Activated T-cell treated with anti-CD3 and anti-CD28 coated beads for 24 hours (primary cell): ENCODE data around the gene CHST11.
"Not testable (repeated sequence)": the region's sequence is repeated elsewhere in the genome, so short reads cannot be mapped to it uniquely, and the experiment has no call there.

Experiments
- DNase-seq: peaks from one replicate; pipeline ENCODE4 v3.0.0-alpha.2; 2020; ENCODE audit warnings: low read depth

Gene CHST11

DNA sequence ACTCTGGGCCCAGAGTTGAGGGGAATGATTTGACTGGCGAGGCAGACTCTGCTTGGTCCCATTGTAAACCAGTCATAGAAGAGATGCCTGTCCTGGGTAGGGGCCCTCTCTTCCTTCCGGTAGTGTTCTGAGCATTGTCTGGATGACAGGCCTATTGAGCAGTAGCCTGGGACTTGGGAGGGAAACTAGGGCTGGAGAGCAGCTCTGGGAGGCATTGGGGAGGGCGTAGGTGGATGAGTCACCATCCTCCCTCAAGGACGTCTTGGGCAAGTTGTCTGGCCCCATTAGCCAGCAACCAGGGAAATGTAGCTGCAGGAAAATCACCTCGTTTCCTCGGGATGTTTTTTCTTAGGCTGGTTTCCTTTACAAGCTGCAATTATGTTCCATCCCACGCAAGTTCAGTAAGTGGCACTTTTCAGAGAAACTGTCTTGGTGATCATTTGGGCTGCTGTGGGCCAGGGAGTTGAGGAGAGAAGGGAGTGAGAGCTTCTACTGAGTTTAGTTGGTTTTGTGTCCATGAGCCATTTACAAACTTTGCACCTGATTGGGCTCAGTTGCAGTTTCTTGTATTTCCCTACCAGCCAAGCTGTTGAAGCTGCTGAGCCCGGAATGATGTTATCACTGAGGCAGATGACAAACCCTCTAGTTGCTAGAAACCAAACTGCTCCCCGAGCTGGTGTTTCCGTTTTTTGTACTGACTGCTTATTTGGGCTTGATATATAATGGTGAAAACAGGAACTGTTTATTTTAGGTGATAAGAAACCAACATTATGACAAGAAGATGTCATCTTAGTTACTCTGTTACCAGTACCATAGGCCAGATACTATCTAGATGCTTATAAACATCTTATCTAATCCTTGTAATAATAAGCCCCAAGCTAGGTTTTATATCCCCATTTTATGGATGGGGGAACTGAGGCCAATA, 147.6 kb downstream of the CHST11 start:
- peak; percentile 28 for DNase-seq

- DNase-seq = no peak
Observed at GRCh38 chr12:104604995-104605675, 148.4 kb downstream of the CHST11 start.

- DNase-seq = no peak
Observed at GRCh38 chr12:104605685-104606084, 148.9 kb downstream of the CHST11 start.

GRCh38 chr12:104608998-104609397, 152.2 kb downstream of the CHST11 start:
- no peak for DNase-seq

DNA sequence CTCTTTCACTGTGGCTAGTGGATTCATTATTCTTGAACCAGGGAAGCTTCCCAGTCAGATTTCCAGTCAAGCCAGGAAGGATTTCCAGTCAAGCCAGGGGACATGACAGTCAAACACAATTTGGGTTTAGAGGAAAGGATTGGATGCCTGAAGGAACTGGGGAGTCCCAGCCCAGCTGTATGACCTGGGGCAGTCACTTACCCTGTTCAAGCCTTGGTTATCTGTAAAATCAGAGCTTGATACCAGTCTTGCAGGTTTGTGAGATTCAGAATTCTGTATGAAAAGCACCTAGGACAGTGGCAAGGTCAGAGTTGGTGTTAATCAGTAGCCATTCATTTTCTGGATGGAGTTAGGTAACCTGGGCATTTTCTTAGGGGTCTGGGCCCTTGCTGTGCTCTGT, 152.7 kb downstream of the CHST11 start:
- DNase-seq = no peak

- DNase-seq = no peak
Observed at GRCh38 chr12:104610513-104611235, 153.9 kb downstream of the CHST11 start.

GRCh38 chr12:104611671-104612070, 154.9 kb downstream of the CHST11 start:
- DNase-seq = no peak

DNA sequence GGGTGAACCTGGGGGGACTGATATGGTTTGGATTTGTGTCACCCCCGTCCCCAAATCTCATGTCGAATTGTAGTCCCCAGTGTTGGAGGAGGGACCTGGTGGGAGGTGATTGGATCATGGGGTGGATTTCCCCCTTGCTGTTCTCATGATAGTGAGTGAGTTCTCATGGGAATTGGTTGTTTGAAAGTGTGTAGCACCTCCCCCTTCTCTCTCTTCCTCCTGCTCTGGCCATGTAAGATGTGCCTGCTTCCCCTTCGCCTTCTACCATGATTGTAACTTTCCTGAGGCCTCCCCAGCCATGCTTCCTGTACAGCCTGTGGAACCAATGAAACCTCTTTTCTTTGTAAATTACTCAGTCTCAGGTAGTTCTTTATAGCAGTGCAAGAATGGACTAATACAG, 156.6 kb downstream of the CHST11 start:
- not testable (repeated sequence) for DNase-seq

DNA sequence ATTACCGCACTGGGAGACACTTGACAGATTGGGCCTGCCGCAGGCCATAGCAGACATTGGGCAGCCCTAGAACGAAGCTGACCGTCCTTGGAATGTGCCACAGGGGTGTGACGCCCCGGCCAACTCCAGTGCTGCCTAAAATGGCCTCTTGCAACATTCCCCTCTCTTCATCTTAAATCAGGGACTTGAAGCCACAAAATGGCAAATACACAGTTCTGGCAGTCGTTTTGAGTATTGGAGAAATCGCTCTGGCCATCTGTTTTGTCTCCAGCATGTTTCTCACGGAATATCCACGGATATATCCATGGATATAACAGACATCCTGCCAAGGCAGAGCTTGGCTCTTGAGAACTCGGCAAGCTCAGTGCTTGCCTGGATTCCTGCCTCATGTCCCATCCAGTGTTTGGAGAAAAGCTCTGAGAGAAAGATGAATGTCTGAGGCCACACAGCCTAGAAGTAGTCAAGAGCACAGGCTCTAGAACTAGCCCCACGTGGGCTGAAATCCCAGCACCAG, 158.4 kb downstream of the CHST11 start:
- DNase-seq = no peak

DNA sequence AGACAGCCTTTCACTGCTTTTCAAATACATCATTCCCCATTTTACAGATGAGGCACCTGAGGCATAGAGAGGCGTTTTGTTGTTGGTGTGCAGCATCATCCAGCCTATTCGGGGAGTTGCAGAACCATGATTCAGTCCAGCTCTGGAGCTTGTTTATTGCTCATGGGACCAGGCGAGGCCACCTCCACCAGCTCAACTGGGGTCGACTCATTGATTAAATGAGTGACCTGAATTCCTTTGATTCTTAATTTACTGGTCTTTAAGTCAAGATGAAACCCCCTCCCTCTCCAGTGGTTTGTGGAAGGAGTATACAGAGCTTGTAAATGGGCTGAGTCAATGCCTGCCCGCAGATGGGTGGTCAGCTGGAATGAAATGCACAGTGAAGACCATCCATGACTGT, 161.9 kb downstream of the CHST11 start:
- no peak for DNase-seq

GRCh38 chr12:104619305-104619704, 162.6 kb downstream of the CHST11 start:
- no peak for DNase-seq

DNA sequence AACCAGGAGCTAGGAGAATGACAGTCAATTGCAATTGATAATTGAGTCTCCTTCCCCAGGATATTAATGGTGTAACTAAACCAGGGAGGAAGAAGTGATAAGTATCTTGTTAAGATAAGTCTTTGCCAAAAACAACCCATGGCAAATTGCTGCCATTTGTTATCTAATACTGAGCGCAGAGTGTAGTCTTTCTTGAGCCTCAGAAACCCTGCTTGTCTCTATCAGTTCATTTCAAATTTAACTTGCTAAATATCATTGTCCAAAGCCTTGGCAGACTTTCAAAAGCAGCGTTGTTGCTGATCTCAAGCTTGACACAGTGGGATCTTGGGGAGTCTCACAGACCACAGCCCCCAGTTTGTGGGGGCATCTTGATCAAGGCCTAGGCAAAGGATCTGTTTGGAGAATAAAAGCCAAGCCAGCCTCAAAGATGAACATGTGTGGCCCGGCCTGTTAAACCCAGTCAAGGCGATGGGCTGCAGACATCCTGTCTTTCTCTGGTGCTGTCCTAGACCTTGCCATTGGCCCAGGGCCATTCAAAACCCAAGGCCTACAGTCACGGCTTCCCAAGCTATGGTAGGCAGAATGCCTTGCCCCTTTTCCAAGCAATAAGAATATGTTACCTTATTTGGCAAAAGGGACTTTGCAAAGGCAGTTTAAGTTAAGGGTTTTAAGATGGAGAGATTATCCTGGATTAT, 164.2 kb downstream of the CHST11 start:
- DNase-seq = no peak

DNA sequence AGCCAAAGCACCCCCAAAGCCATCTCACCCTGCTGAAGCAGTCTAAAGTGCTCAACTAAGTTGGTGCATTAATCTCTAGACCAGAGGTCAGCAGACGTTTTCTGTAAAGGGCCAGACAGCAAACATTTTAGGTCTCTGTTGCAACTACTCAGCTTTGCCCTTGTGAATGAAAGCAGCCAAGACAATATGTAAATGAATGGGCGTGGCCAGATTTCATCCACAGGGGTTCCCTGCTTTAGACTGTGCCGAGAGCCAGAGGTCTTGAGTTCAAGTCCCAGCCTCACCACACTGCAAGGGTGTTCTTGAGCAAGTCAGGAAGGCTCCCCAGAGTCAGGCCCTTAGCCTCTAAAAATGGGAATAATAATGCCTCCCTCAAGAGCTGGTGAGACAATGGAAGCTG, 166.2 kb downstream of the CHST11 start:
- no peak for DNase-seq

GRCh38 chr12:104623883-104624282, 167.1 kb downstream of the CHST11 start:
- DNase-seq = no peak

DNA sequence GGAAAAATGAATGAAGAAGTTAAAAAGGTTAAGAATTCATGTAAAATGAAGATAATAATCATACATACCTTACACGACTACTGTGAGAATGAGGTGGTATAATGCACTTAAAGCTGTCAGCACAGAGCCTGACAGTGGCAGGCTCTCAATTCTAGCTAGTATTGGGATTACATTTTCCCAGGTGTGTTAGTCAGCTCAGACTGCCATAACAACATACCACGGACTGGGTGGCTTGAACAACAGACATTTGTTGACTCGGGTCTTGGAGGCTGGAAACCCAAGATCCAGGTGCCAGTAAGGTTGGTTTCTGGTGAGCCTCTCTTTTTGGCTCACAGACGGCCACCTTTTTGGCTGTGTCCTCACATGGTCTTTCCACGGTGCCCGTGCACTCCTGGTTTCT, 167.8 kb downstream of the CHST11 start:
- no peak for DNase-seq

GRCh38 chr12:104626069-104626837, 169.5 kb downstream of the CHST11 start:
- no peak for DNase-seq

- no peak for DNase-seq
Observed at GRCh38 chr12:104627231-104627989, 170.7 kb downstream of the CHST11 start.

GRCh38 chr12:104627990-104628830, 171.5 kb downstream of the CHST11 start:
- DNase-seq = no peak

- DNase-seq = no peak
Observed at GRCh38 chr12:104628831-104629135, 172.0 kb downstream of the CHST11 start.
